OCI-LY7 (cell line): Measurements from ENCODE around the gene RIT2.

Experiments used
- EZH2phosphoT487 ChIP-seq: fragments of 200-600 bp; sonication (generic); IDR thresholded peaks from 2 replicates; pipeline ENCODE4 v1.6.1; 2018; ENCODE audit warnings: low read depth, borderline replicate concordance, mild to moderate bottlenecking, mixed run types, antibody characterized with exemption, low read length, moderate library complexity, mixed read lengths
- TF ChIP-seq, protein P1 (sequence below): fragments of 200-600 bp; sonication (generic); conservative IDR thresholded peaks from 2 replicates; pipeline ENCODE4 v1.5.1; 2014; ENCODE audit warnings: mild to moderate bottlenecking, antibody characterized with exemption, low read length, moderate library complexity, mixed read lengths

GRCh38 chr18:42792731-42793130 is 322.8 kb downstream of the RIT2 start:
- TF ChIP-seq, protein P1, sequence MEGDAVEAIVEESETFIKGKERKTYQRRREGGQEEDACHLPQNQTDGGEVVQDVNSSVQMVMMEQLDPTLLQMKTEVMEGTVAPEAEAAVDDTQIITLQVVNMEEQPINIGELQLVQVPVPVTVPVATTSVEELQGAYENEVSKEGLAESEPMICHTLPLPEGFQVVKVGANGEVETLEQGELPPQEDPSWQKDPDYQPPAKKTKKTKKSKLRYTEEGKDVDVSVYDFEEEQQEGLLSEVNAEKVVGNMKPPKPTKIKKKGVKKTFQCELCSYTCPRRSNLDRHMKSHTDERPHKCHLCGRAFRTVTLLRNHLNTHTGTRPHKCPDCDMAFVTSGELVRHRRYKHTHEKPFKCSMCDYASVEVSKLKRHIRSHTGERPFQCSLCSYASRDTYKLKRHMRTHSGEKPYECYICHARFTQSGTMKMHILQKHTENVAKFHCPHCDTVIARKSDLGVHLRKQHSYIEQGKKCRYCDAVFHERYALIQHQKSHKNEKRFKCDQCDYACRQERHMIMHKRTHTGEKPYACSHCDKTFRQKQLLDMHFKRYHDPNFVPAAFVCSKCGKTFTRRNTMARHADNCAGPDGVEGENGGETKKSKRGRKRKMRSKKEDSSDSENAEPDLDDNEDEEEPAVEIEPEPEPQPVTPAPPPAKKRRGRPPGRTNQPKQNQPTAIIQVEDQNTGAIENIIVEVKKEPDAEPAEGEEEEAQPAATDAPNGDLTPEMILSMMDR = no peak
- TF ChIP-seq EZH2phosphoT487 = no peak
